HepG2 (cell line): Measurements from ENCODE around the gene KRTAP5-6. TPM values are rescaled to one million over a fixed set of nuclear protein-coding genes. Genes with fewer than 3 reads are reported as not detected.

ENCODE experiments used
- ATAC-seq: fragments of 200-7000 bp; cut with Tn5 transposase; 3 replicates; pipeline ENCODE4 v1.9.1; 2020; ENCODE audit warnings: mild to moderate bottlenecking, moderate library complexity
- BruUV-seq: library from RNA; stranded (reverse); fragments of 400-500 nt; replicated peaks from 2 replicates; lab custom pipeline; 2021; lab: Mats Ljungman, UMichigan
- CTCF ChIA-PET: fragments of 300-600 bp; formaldehyde crosslinking; extraction: SDS; loops from one replicate; lab custom pipeline; 2021; ENCODE audit warnings: low total read pairs, inconsistent platforms, low intra/inter-chr PET ratio; lab: Yijun Ruan, JAX
- POLR2A ChIA-PET: fragments of 350-600 bp; sonication (Branson Sonifier 250); formaldehyde crosslinking; loops from one replicate; lab custom pipeline; 2020; ENCODE audit warnings: antibody characterized with exemption, inconsistent platforms; lab: Yijun Ruan, JAX
- DNase-seq: peaks from one replicate; pipeline ENCODE4 v3.0.0-alpha.2; 2015; ENCODE audit warnings: low spot score
- FAIRE-seq: peaks from 3 replicates; lab custom pipeline; 2011; peaks lifted over from hg19 to GRCh38; lab: Jason Lieb, UNC
- H2AFZ ChIP-seq: one replicate; pipeline ENCODE4 v1.6.1; 2011; ENCODE audit warnings: low read length, inconsistent platforms
- H3K27ac ChIP-seq: fragments of 300-600 bp; 3 replicates; pipeline ENCODE4 v1.8.0; 2011; ENCODE audit warnings: mixed run types, mild to moderate bottlenecking, mixed read lengths, low read length, inconsistent platforms; ENCODE audit not compliant: insufficient read depth; ENCODE audit errors: extremely low read length
- H3K27me3 ChIP-seq, 2 experiments: fragments of 200-600 bp in 1 of 2; 2 replicates in 1 of 2; 3 replicates in 1 of 2; pipeline versions ENCODE4 v1.6.0 to v1.8.0; 2011; ENCODE audit warnings: low read length in 2 of 2, mild to moderate bottlenecking in 2 of 2, moderate library complexity in 2 of 2, inconsistent platforms in 1 of 2; ENCODE audit not compliant: insufficient read depth in 2 of 2, control insufficient read depth in 1 of 2
- H3K36me3 ChIP-seq, 2 experiments: fragments of 200-600 bp in 1 of 2; replicated peaks in 1 of 2; 2 replicates in 1 of 2; 3 replicates in 1 of 2; pipeline versions ENCODE4 v1.5.1 to v1.8.0; 2011; ENCODE audit warnings: low read length in 2 of 2, inconsistent platforms in 1 of 2; ENCODE audit not compliant: insufficient read depth in 2 of 2, control insufficient read depth in 1 of 2
- H3K4me1 ChIP-seq: 2 replicates; pipeline ENCODE4 v1.5.1; 2012; ENCODE audit warnings: low read length, inconsistent platforms; ENCODE audit not compliant: insufficient read depth
- H3K4me2 ChIP-seq: 2 replicates; pipeline ENCODE4 v1.6.0; 2011; ENCODE audit warnings: low read depth, low read length, inconsistent platforms
- H3K4me3 ChIP-seq, 3 experiments: fragments of 200-600 bp in 1 of 3; sonication (generic), shearing (Covaris generic) in 1 of 3; replicated peaks in 1 of 3; 2 replicates each; pipeline ENCODE4 v1.5.1; 2011 to 2016; ENCODE audit warnings: low read length in 3 of 3, inconsistent platforms in 2 of 3, low read depth in 2 of 3, mild to moderate bottlenecking in 2 of 3, control low read depth in 1 of 3, mixed read lengths in 1 of 3; ENCODE audit not compliant: insufficient read depth in 1 of 3
- H3K79me2 ChIP-seq: one replicate; pipeline ENCODE4 v1.6.1; 2011; ENCODE audit warnings: low read length, inconsistent platforms; ENCODE audit not compliant: insufficient read depth
- H3K9ac ChIP-seq: 2 replicates; pipeline ENCODE4 v1.6.0; 2011; ENCODE audit warnings: mild to moderate bottlenecking, low read depth, low read length, inconsistent platforms; ENCODE audit not compliant: insufficient read depth
- H3K9me3 ChIP-seq: 2 replicates; pipeline ENCODE4 v1.5.1; 2012; ENCODE audit warnings: mild to moderate bottlenecking, low read length
- H4K20me1 ChIP-seq: 2 replicates; pipeline ENCODE4 v1.6.0; 2011; ENCODE audit warnings: inconsistent platforms, mild to moderate bottlenecking, low read length, moderate library complexity; ENCODE audit not compliant: insufficient read depth
- ARHGAP35 ChIP-seq: sonication (generic); formaldehyde crosslinking; IDR thresholded peaks from 2 replicates; pipeline ENCODE4 v1.9.0; 2022; ENCODE audit warnings: mild to moderate bottlenecking, inconsistent platforms, moderate library complexity, missing genetic modification reagents, borderline replicate concordance
- NFRKB ChIP-seq: fragments of 450-650 bp; IDR thresholded peaks from 2 replicates; pipeline ENCODE4 v1.6.1; 2017
- SP4 ChIP-seq: sonication (generic); formaldehyde crosslinking; IDR thresholded peaks from 2 replicates; pipeline ENCODE4 v1.8.1; 2023; ENCODE audit warnings: mild to moderate bottlenecking, missing genetic modification reagents
- TBX3 ChIP-seq: fragments of 450-650 bp; IDR thresholded peaks from 2 replicates; pipeline ENCODE4 v1.6.1; 2017; ENCODE audit warnings: antibody characterized with exemption, mild to moderate bottlenecking, inconsistent platforms, borderline replicate concordance
- TCF7L2 ChIP-seq: IDR thresholded peaks from 2 replicates; pipeline ENCODE4 v1.6.1; 2011; ENCODE audit warnings: mild to moderate bottlenecking, low read depth, low read length, moderate library complexity
- TGIF2 ChIP-seq: IDR thresholded peaks from 2 replicates; pipeline ENCODE4 v1.6.1; 2016; ENCODE audit warnings: control low read depth, missing compliant biosample characterization
- ZC3H13 ChIP-seq: sonication (generic); formaldehyde crosslinking; IDR thresholded peaks from 2 replicates; pipeline ENCODE4 v1.8.1; 2023; ENCODE audit warnings: mild to moderate bottlenecking, missing genetic modification reagents, moderate library complexity
- ZNF614 ChIP-seq: IDR thresholded peaks from 2 replicates; pipeline ENCODE4 v1.6.1; 2018; ENCODE audit warnings: missing biosample characterization, missing genetic modification reagents, inconsistent platforms, borderline replicate concordance
- ZNF724P ChIP-seq: sonication (generic); formaldehyde crosslinking; IDR thresholded peaks from 2 replicates; pipeline ENCODE4 v1.8.0; 2022; ENCODE audit warnings: missing genetic modification reagents, borderline replicate concordance
- WGBS: methylation state at CpG from one replicate; pipeline ENCODE4 v1.1.6; 2017; ENCODE audit warnings: low lambda C conversion rate; 5-methylcytosine and 5-hydroxymethylcytosine counted together
- in situ Hi-C: cut with HindIII; loops from 2 replicates; pipeline ENCODE4 v1.10.0; 2017; ENCODE audit warnings: low pct_unique_long_range_greater_than_20kb; ENCODE audit not compliant: extremely low pct_ligation_motif_present
- intact Hi-C: fragments of 100-400 bp; cut with micrococcal nuclease; formaldehyde crosslinking; loops from one replicate; pipeline ENCODE4 v1.10.0; 2022; ENCODE audit not compliant: unreplicated experiment
- polyA plus RNA-seq, 8 experiments: library from polyadenylated mRNA; depleted of rRNA in 3 of 8; stranded (reverse) in 7 of 8; unstranded in 1 of 8; fragments of >200 nt; fragmentation: Illumina TruSeq in 4 of 8; extraction: Trizol in 4 of 8; gene quantifications; 2 replicates each; pipeline versions ENCODE4 v1.2.1 to v1.2.3, GENCODE V29; 2011 to 2016; ENCODE audit warnings: low read depth in 4 of 8, missing spikeins in 1 of 8, mixed read lengths in 1 of 8; ENCODE audit not compliant: insufficient read depth in 1 of 8
- total RNA-seq, 5 experiments: library from RNA; depleted of rRNA; stranded (reverse); fragments of >200 nt; fragmentation: Illumina TruSeq; extraction: Trizol; gene quantifications; 2 replicates each; pipeline ENCODE4 v1.2.3, GENCODE V29; 2016; ENCODE audit warnings: low read depth in 1 of 5

The KRTAP5-6 gene
- total and polyA plus RNA-seq, 2 of the 13 experiments (the other 11 are each of a cell fraction or from before 2014, with no cell fraction given): not detected

- peaks cover 39% of the 10 kb centered on the region for H3K4me1 ChIP-seq
Observed at GRCh38 chr11:1647901-1648652, 48.9 kb upstream of the KRTAP5-6 start.

GRCh38 chr11:1648653-1649420 lies 48.2 kb upstream of the KRTAP5-6 start:
- ATAC-seq (no peak), FAIRE-seq (no peak), DNase-seq (no peak)
- H3K9ac ChIP-seq: no peak overlapping the region
- ChIA-PET CTCF (no interaction called here), POLR2A (no interaction called here)
- H4K20me1 ChIP-seq: no peaks in the 10 kb centered on the region
- H2AFZ ChIP-seq: no peak overlapping the region
- H3K36me3 ChIP-seq: no peaks in the 10 kb centered on the region
- in situ Hi-C loops: no loop called here
- TF ChIP-seq ARHGAP35 (CRISPR knock-in tag) (no peak), TBX3 (no peak), TGIF2 (CRISPR knock-in tag) (no peak), TCF7L2 (no peak), ZC3H13 (CRISPR knock-in tag) (no peak), ZNF724P (CRISPR knock-in tag) (no peak), SP4 (no peak)
- intact Hi-C loops: no loop called here
- H3K79me2 ChIP-seq: no peaks in the 10 kb centered on the region
- 67% methylated on average over 21 of the region's 28 CpGs for WGBS
- peaks cover 4 to 29% of the 10 kb centered on the region in 2 experiments for H3K27me3 ChIP-seq
- no TSS peak for BruUV-seq
- no peak overlapping the region for H3K27ac ChIP-seq
- H3K9me3 ChIP-seq: no peaks in the 10 kb centered on the region
- H3K4me2 ChIP-seq: no peak overlapping the region
- no peak overlapping the region for H3K4me3 ChIP-seq
- peaks cover 47% of the 10 kb centered on the region for H3K4me1 ChIP-seq

More at GRCh38 chr11:1647901-1648652, 48.9 kb upstream of the KRTAP5-6 start:
- TF ChIP-seq NFRKB (no peak), ZNF614 (peak; percentile 71; the same call in 1 of the 2 replicates)
- no peak overlapping the region for H3K4me3 ChIP-seq
- no peak overlapping the region for H2AFZ ChIP-seq
- H3K36me3 ChIP-seq: no peaks in the 10 kb centered on the region
- no peak overlapping the region for H3K9ac ChIP-seq
- FAIRE-seq (no peak), ATAC-seq (no peak), DNase-seq (no peak)
- no peaks in the 10 kb centered on the region for H3K79me2 ChIP-seq
- in situ Hi-C loops: no loop called here
- peaks cover 4 to 33% of the 10 kb centered on the region in 2 experiments for H3K27me3 ChIP-seq
- 82% methylated on average over 23 of the region's 35 CpGs for WGBS
- no peak overlapping the region for H3K27ac ChIP-seq
- no TSS peak for BruUV-seq
- no peaks in the 10 kb centered on the region for H3K9me3 ChIP-seq
- H4K20me1 ChIP-seq: no peaks in the 10 kb centered on the region
- CTCF ChIA-PET: no interaction called here
- H3K4me2 ChIP-seq: no peak overlapping the region
- POLR2A ChIA-PET: no interaction called here
- intact Hi-C loops: no loop called here
